NCI-H1436 treated with DMSO at 0.1 percent for 48 hours (cell line): Measurements from ENCODE around the gene BOD1.

Experiments used
- DNase-seq: peaks from one replicate; lab custom pipeline; 2025; lab: John Stamatoyannopoulos, UW

Gene BOD1

DNA sequence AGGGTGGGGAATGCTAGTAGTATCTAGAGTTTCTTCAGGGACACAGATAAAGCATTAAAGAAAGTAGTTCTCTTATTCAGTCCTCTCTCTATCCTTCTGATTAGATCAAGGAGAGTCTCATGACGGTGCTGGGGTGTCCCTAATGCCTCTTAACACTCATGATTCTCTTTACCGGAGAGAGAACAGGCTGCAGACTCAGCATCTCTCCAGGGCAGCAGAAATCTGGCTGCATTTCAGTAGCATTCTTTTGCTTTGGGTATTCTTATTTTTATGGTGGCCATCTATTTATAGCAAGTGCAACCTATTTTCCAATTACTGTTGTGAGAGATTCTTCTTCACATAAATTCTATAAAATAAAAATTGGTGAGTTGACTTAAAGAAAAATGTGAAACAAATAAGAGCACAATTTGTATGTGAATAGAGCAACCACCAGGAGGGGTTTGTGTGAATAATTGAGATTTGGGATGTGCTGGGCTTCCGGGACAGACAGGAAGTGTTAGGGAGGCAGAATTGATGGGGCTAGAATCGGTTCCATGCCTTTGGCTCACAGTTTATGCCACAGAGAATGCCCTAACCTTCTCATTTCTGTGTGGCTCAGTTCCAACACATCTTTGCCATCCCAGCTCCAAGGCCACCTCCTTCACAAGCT lies 23.8 kb upstream of the BOD1 start:
- DNase-seq = no peak

DNA sequence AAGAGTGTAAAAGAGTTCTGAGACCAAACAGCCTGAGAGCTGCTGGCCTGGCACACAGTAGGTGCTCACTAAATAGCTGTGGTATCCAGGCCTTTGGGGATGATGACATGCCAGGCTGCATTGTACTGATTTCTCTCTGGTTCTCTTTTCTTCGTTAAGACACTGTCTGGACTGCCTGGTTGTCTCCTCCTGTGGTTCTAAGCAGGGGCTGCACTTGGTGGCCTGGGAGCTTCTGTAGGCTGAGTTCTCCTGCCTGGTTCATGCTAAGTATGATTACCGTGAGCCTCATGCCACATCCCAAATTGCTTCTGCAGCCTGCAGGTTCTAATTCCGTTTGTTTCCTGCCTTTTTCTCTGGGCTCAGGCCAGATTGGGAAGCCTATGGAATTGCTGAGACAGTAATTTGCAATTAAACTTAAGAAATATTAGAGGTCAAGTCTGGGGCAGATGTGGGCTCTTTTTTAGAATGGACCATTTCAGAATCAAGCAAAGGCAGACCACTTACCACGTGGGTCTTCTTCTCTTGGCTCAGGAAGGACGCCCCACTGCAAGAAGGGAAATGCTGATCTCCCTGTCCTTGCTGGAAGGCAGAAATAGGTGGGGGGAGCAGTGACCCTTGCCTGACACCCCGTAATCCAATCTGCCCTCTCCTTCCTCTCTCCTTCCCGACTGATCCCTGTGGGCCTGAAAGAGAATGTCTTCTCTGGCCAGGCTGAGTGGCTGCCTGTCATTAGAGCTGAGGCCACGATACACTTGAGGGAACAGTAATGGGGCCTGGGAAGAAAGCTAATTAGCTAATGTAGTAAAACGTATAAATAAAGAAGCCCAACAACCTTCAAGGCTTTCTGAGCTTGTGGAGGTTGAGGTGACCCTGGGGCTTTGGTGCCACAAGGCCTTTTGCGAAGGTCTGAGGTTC lies 21.9 kb upstream of the BOD1 start:
- DNase-seq = no peak

DNA sequence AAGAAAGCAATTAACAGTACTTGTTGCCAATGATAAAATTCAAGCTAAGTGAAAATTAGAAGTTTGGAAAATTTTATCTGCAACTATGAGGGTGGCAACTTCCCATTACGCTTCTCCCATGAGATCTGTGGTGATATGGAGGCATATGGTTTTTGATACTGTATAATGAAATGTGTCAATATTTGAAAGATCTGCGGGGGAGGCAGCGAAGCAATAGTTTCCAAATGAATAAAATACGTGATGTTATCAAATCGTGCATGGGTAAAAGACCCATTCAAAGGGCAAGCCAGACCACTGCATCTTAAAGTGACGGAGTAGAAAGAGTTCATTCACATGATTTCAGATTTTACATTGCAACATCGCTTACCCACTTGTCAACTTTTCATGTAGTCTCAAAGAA lies 20.9 kb upstream of the BOD1 start:
- DNase-seq = no peak

DNA sequence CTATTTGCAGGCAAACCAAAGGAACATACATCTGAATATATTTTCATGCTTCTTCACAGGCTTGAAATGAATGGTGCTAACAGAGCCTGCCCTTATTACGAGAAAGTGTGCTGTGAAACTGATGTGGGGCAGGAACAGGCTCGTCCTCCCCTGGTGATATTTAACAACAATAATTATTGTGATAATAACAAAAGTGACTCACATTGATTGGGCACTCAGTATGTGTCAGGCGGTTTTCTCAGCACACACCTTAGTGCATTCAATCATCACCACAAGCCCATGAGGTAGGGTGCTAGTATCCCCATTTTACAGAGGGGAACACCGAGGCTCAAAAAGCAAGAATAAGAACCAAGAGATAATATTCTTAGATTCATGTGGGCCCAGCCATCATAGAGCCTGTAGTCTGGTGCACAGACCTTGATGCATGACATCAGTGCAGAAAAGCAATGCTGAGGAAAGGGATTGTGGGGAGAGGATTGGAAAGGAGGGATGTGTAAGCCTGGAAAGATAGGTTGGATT lies 18.1 kb upstream of the BOD1 start:
- DNase-seq = no peak

DNA sequence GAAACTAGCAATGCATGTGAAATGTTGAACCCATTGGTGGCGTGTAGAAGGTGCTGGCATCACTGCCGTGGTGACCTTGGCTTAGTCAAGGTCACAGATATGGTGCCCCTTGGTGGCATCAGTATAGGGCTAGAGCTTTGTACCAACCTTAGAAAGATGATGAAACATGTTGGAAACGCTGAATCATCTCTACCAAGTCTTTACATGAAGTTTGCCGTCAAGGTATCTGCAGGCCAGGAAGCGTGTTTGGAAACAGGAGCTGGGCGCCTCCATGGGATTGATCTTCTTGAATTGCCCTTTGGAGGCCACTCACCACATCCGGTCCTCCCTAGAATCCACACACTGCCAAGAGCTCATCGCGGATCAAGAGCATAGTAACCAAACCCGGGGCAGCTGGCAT lies 16.9 kb upstream of the BOD1 start:
- DNase-seq = no peak

DNA sequence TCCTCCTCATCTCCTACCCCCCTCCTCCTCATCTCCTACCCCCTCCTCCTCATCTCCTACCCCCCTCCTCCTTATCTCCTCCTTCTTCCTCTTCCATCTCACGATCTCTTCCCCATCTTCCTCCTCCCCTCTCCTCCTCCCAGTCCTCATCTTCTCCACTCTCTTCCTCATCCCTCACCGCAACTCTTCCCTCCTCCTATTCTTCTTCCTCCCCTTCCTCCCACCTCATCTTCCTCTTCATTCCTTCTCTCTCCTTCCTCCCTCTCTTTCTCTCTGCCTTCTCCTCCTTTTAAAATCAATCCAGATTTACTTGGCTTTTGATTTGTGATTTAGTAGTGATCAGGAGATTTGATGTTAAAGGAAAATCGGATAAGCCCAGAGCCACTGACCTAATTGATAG lies 15.0 kb upstream of the BOD1 start:
- DNase-seq = no peak

DNA sequence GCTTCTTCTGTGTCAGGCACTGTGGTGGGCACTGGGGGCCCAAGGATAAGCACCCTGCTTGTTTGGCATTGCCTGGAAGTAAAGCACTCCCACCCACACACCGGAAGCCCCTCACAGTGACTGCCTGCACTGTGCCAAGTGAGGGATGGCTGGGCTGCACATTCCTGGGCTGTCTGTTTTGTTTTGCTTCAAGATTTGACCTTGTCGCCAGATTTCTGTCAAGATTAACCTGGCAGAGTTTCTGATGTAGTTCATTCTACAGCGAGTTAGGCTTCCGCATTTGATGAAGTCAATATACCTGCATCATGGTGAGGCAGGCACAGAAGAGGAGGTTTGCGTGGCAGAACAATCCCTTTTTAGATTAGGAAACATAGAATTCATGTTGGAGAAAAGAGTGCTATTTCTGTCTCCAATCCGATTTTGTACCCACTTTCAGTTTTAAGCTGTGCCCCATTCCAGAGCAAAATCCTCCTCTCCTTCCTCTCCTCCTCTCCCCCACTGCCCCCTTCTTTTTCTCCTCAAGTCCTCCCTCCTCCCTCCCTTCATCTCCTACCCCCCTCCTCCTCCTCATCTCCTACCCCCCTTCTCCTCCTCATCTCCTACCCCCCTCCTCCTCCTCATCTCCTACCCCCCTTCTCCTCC lies 14.4 kb upstream of the BOD1 start:
- no peak for DNase-seq

DNA sequence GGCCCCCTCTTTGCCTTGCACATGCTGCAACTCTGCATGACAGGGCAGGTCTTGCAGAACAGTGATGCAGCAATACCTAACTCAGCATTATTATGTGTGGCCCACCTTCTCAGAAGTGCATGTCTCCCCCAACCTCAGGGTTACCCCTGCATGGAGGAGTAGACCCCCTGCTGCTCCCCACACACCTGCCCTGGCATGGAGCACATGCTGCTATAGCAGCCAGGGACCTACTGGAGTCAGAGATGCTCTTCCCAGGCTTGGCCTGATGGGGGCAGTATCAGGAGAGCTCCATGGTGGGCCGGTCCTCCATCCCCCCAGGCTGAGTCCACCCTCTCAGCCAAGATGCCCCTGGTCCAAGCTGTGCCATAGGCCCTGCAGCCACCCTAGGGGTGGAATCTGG lies 13.2 kb upstream of the BOD1 start:
- DNase-seq = no peak

DNA sequence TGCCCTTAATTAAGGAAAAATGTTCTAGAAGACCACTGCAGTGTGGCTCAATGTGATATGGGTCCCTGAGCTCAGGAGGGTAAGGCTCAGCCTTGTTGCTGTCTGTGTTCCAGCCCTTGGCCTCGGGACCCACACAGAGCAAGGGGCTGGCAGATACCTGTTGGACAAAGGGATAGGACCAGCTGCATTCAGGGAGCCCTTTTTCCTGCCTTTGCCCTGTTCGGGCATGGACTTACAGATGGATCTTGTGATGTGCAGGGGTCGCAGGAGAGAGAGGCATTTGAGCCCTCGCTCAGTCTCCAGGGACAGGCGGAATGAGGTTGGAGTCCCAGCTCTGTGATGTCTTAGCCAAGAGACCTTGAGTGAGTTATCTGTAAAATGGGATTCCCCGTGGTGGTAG lies 12.1 kb upstream of the BOD1 start:
- DNase-seq = no peak

DNA sequence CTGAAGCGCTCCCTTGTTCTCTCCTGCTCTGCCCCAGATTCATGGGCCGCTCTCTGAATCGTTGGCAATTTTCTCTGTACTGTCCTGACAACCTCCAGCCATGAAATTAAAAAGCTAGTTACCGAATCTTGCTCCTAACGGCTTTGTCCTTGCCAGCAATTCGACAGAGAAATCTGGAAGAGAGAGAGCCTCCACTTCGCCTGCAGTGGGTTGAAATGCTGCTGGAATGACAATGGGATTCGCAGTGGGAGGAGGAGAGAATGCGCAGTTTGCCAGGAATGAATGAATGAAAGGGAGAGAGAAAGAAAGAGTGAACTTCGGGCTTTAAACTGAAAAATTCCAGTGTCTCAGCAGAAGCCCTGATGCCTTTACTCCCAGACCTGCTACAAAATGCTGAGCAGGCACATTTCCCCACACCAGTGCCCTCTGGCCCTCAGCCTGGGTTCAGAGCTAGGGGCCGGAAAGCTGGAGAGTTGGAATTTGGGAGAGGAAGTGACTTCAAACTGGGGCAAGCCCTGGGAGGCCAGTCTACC lies 11.5 kb upstream of the BOD1 start:
- DNase-seq = no peak

DNA sequence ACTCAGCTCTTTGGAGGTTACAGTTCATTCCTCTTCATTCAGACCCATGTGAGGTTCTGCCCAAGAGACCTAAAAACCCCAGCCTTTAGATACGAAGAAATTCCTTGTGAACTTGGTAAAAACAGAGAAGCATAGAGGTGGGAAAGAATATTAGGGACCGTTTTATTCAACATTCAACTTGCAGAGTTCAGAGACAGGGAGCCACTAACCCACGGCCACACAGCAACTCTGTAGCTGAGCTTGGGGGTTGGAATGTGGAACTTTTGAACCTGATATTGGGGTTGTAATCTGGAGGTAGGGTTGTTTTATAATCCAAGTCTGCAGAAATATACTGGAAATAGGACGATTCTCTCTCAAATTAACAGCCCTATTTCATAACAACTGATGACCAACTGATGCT lies 10.8 kb upstream of the BOD1 start:
- DNase-seq = no peak

DNA sequence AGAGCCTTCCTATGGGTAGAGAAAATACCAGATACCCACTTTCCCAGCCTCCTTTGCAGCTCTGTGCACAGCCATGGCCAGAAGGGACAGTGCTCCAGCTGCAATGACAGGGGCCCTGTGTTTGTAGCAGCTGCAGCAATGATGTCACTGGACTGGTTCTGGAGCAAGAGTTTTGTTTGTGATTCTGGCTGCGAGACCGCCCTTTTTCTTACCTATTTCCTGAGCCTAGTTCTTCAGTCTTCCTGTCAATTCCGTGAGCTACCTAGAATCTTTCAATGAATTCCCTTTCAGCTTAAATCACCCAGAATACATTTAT lies 10.0 kb upstream of the BOD1 start:
- DNase-seq = no peak

DNA sequence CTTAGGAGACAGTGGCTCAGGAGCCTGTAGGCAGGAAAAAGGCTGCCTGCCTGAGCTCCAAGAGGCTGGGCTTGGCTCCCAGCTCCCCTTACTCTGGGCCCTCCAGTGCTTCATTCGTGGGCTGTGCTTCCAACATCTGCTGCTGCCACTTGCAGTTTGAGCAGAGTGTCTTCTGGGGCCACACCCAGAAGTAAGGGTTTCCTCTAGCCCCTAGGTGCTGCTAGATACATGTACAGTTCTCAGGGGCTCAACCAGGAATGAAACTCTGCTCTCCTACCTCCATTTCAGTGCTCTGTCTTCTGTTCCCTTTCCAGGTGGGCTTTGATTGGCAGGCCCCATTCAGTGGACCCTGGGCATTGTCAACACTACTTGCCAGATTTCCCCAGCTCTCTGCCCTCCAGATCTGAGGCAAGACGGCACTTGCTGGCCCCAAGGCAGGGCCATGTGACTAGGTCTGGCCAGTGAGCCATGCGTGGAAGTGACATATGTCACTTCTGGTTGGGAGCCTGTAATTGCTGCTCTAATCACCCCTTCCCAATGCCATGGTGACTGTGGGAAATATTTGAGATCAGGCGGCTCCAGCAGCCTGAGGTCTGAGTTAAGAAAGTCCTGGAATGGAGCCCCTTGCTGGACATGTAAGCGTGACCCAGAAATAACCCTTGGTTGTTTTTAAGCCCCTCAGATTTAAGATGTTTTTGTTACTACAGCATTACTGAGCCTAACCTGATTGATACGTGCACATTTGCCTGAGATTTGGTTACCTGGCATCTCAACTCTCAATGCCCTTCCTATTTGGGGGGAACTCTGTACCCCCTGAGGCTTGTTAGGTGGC lies 9.4 kb upstream of the BOD1 start:
- no peak for DNase-seq

DNA sequence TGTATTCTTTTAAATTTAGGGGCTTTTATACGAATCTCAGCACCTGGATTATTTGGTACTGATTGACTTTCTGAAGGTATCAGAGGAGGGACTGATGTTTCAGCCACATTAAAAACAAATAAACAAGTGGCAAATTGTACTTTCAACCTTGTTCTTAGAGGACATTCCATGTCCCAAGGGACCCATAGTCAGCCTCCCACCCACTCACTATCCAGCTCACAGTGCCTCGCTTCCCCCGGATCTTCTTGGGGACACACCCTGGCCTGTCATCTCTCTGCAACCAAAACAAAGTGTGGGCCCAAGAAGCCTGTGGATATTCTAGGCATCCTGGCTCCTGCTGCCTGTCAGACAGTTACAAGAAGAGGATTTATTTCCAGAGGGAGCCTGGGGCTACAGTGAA lies 8.8 kb upstream of the BOD1 start:
- DNase-seq = no peak

DNA sequence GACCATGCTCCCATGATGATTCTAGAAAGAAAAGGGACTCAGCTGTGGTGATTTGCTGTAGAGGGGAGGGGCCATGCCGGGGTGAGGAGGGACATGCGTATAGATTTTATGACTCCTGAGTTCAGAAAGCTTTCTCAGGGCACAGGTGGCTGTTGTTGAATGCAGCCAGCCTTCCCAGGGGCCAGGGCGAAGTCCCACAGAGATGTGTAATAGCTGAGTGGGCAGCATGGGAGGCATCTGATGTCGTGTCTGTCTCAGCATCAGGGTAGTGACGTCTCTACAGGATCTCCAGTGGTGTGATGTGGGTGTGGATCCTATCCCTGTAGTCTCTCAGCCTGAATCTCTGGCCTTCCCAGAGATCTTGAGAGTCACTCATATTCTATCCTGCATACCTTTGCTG lies 7.8 kb upstream of the BOD1 start:
- DNase-seq = no peak

DNA sequence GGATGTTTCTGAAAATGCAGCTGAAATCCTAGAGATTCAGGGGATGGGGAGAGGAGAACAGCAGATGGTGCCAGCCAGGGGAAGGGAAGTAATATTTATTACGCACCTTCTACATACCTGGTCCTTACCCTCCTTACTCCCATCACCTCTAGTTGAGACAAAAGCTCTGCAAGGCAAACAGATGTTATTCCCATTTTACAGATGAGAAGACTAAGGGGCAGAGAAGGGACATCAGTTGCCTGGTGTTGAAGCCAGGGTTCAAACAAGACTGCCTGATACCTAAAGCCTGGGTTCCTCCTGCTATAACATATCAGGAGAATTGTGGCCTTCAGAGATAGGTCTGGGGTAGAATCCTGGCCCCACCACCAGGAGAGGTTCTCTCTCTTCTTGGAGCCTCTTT lies 7.3 kb upstream of the BOD1 start:
- DNase-seq = no peak

DNA sequence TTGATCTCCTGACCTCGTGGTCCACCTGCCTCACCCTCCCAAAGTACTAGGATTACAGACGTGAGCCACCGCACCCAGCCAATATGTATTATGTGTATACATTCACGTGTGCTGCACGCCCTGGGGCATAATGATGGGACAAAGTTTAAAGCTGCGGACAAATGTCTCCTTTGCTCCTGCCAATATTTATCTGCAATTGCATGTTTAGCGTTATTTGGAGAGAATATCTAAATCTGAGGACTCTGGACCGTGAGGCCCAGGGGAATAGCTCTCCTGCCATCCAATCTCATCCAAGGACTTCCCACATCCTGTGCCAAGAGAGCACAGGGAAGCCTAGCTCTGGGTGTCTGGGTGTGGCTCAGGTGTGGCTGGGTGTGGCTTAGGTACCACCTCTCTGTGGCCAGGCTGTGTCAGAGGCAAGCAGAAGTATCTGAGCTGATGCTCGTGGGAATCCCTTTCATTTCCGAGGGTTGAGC lies 6.9 kb upstream of the BOD1 start:
- DNase-seq = no peak

DNA sequence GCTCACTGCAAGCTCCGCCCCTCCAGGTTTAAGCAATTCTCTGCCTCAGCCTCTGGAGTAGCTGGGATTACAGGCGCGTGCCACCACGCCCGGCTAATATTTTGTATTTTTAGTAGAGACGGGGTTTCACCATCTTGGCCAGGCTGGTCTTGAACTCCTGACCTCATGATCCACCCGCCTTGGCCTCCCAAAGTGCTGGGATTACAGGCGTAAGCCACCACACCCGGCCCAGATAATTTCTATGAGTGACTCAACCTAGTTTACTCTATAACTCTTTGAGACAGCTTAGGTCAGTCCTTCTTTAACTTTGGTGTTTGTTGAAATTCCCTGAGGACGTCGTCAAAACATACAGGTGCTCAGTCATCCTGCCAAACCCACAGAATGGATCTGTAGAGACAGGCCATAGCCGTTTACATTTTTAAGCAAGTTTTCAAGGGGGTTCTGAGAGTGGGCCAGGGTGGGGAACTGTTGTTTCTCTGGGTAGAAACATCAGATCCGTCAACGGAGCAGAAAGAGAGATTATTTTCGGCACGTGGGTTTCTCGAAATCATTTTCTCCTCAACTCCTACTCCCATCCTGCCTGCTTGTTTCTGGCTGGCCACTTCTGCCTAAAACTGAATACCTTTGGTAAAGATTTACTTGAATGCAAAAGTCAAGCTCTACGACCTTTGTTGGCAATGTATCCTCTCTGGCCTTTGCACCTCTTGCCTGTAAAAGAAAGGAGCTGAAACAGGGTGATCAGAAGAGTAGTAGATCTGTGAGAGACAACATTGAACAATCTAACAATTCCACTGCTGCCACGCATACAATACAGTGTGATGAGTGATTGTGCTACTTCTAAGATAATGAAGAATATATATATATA lies 6.0 kb upstream of the BOD1 start:
- DNase-seq = no peak

DNA sequence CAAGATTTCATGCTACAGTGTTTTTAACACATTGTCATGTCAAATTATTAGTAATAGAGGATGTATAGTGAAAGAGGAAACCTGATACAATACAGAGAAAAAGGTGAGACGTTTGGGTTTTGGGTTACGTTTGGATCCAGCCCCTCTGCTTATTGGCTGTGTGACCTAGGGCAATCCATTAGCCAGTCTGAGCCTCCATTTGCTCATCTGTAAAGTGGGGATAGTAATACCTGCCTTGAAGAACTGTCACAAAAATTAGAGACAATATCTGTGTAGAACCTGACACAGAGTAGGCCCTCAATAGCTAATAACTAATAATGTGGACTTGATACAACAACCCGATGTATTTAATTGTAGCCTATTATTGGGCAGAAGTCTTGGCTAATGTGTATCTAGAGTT lies 4.3 kb upstream of the BOD1 start:
- no peak for DNase-seq

DNA sequence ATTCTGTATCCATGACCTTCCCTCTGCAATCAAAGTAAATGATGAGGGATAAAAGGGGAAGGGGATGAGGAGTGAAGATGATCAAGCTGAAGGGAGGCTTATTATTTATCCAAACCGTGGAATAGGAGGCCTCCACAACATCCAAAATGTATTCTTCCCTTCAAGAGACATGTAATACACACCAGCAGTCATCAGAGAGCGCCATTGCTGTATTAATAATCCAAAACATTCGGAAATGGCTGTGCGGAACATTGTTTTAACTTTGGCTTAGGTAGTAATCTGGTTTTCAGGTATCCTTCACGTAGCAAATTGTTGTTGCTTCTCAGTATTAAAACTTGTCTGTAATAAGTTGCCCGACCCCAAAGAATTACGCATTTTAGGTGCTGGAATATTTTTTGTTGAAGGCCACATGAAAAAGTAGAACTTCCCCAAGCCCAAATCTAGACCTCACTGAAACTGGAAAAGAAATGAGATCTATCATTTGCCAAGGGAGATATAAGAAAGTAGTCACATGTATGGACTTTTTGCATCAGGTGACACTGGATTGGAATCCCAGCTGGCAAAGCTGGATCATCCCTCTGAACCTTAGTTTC lies 2.6 kb upstream of the BOD1 start:
- DNase-seq = no peak
